IPS DF 4.7 (cell line): Measurements from ENCODE around the gene ABTB2.

Experiments used
- DNase-seq: peaks from one replicate; pipeline ENCODE4 v3.0.0-alpha.2; 2013; ENCODE audit warnings: low spot score; ENCODE audit errors: extremely low read depth

The ABTB2 gene

GRCh38 chr11:34215806-34216453, 141.9 kb downstream of the ABTB2 start:
- no peak for DNase-seq

- no peak for DNase-seq
Observed at GRCh38 chr11:34214961-34215805, 142.6 kb downstream of the ABTB2 start.

- no peak for DNase-seq
Observed at GRCh38 chr11:34213366-34213765, 144.4 kb downstream of the ABTB2 start.

GRCh38 chr11:34212566-34212965, 145.2 kb downstream of the ABTB2 start:
- no peak for DNase-seq

GRCh38 chr11:34209809-34210208, 148.0 kb downstream of the ABTB2 start:
- DNase-seq, result no peak

- no peak for DNase-seq
Observed at GRCh38 chr11:34208266-34209135, 149.3 kb downstream of the ABTB2 start.

GRCh38 chr11:34207487-34208180, 150.2 kb downstream of the ABTB2 start:
- DNase-seq, result no peak

- DNase-seq, result no peak
Observed at GRCh38 chr11:34206407-34207300, 151.2 kb downstream of the ABTB2 start.

GRCh38 chr11:34205326-34206035, 152.3 kb downstream of the ABTB2 start:
- no peak for DNase-seq

- no peak for DNase-seq
Observed at GRCh38 chr11:34204396-34205279, 153.2 kb downstream of the ABTB2 start.

- no peak for DNase-seq
Observed at GRCh38 chr11:34203377-34203871, 154.4 kb downstream of the ABTB2 start.

GRCh38 chr11:34201129-34201528, 156.7 kb downstream of the ABTB2 start:
- DNase-seq, result no peak

GRCh38 chr11:34199525-34199924, 158.3 kb downstream of the ABTB2 start:
- no peak for DNase-seq

- DNase-seq, result no peak
Observed at GRCh38 chr11:34198523-34198922, 159.3 kb downstream of the ABTB2 start.

GRCh38 chr11:34197256-34197655, 160.6 kb downstream of the ABTB2 start:
- no peak for DNase-seq

GRCh38 chr11:34194576-34195335, 163.1 kb downstream of the ABTB2 start:
- DNase-seq, result no peak

GRCh38 chr11:34192481-34193401, 165.1 kb downstream of the ABTB2 start:
- no peak for DNase-seq
